MCF 10A (cell line): ENCODE measurements around the gene F8. TPM values are rescaled to one million over a fixed set of nuclear protein-coding genes. Genes with fewer than 3 reads are reported as not detected.

Source experiments
- BruUV-seq: library from RNA; stranded (reverse); fragments of 400-500 nt; replicated peaks from 2 replicates; lab custom pipeline; 2021; lab: Mats Ljungman, UMichigan
- CTCF ChIA-PET: fragments of 300-600 bp; sonication (Branson Sonifier 250); formaldehyde crosslinking; extraction: SDS; loops from one replicate; lab custom pipeline; 2021; ENCODE audit warnings: antibody characterized with exemption, inconsistent platforms; lab: Yijun Ruan, JAX
- POLR2A ChIA-PET: fragments of 300-600, 350-650 bp; sonication (Branson Sonifier 250); formaldehyde crosslinking; extraction: SDS; loops from one replicate; lab custom pipeline; 2020; ENCODE audit warnings: antibody characterized with exemption, inconsistent platforms; lab: Yijun Ruan, JAX
- DNase-seq: peaks from one replicate; pipeline ENCODE4 v3.0.0-alpha.2; 2018; ENCODE audit not compliant: unreplicated experiment
- H3K27ac Mint-ChIP-seq: one replicate; pipeline ENCODE4 v1.8.0; 2022; ENCODE audit warnings: mild to moderate bottlenecking, low read depth, mixed read lengths; ENCODE audit not compliant: unreplicated experiment
- H3K27me3 Mint-ChIP-seq: one replicate; pipeline ENCODE4 v1.8.0; 2022; ENCODE audit warnings: mixed read lengths; ENCODE audit not compliant: insufficient read depth, unreplicated experiment
- H3K36me3 Mint-ChIP-seq: one replicate; pipeline ENCODE4 v1.8.0; 2022; ENCODE audit warnings: mild to moderate bottlenecking, moderate library complexity, mixed read lengths; ENCODE audit not compliant: insufficient read depth, unreplicated experiment
- H3K4me1 Mint-ChIP-seq: one replicate; pipeline ENCODE4 v1.8.0; 2022; ENCODE audit warnings: mixed read lengths; ENCODE audit not compliant: insufficient read depth, unreplicated experiment
- H3K4me3 Mint-ChIP-seq: one replicate; pipeline ENCODE4 v1.8.0; 2022; ENCODE audit warnings: mild to moderate bottlenecking, moderate library complexity, mixed read lengths; ENCODE audit not compliant: unreplicated experiment
- H3K9me3 Mint-ChIP-seq: one replicate; pipeline ENCODE4 v1.8.0; 2022; ENCODE audit warnings: mixed read lengths; ENCODE audit not compliant: unreplicated experiment
- intact Hi-C: fragments of 100-400 bp; cut with micrococcal nuclease; formaldehyde crosslinking; loops from 2 replicates; pipeline ENCODE4 v1.14.1; 2022
- total RNA-seq: library from RNA; stranded (reverse); gene quantifications from 2 replicates; pipeline ENCODE4 v1.2.3, GENCODE V29; 2022
- TF ChIP-seq, protein P1 (sequence below): fragments of 200-600 bp; IDR thresholded peaks from one replicate; pipeline ENCODE4 v1.8.0; 2022; ENCODE audit warnings: antibody characterized with exemption, mild to moderate bottlenecking; ENCODE audit not compliant: unreplicated experiment

Gene F8
- total RNA-seq, 1 experiment from 2014 or later = 5.3 TPM

DNA sequence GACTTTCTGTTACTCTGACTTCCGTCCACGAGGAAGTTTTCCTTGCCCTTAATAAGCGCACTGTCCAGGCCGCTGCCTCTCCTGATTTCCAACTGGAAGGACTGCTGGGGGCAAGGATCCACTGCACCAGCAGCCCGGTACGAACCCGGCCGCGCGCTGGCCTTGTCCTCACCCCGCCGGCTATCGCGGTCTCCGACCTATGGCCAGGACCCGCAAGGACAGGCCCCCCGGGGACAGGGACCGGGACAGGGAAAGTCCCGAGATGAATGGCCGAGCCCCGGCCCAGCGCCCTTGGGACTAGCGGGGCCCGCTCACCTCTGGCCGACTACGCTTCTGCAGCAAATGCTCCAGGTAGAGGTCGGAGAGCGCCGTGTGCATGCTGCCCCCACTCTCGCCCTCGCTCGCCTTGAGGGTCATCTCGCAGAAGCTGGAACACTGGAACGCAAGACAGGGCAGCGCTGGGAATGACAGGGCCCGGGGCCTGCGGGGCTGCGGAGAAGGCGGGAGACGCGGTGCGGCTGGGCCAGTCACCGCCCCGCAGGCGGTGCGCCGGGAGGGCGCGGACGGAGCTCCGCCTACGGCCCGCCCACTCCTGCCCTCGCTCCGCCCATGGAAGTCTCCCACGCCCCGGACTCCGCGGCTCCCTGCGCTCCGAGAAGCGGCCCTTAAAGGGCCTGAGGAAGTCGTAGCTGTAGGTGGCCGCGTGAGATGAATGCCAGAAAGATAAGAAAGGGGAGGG is 217.4 kb downstream of the F8 start, which contains the start of gene MPP1:
TSS of gene MPP1 (minus strand) at position 529 of the 739 bp plus-strand sequence. CDS start at position 417, 112 bp downstream.
- Mint-ChIP-seq H3K27ac (peak within 1 kb of the TSS; percentile 85), H3K4me3 (peak within 1 kb of the TSS; percentile 80), H3K9me3 (peaks cover 10% of the 10 kb centered on the region), H3K4me1 (peaks cover 8% of the 10 kb centered on the region), H3K27me3 (no peaks in the 10 kb centered on the region), H3K36me3 (no peaks in the 10 kb centered on the region)
- CTCF ChIA-PET = interaction anchor here (0.6 to 1.4 kb wide), 7 partner anchors 17 to 201 kb away, joined by 3 to 5 read pairs (median 3); no protein-coding TSS in a partner anchor
- TF ChIP-seq, protein P1, sequence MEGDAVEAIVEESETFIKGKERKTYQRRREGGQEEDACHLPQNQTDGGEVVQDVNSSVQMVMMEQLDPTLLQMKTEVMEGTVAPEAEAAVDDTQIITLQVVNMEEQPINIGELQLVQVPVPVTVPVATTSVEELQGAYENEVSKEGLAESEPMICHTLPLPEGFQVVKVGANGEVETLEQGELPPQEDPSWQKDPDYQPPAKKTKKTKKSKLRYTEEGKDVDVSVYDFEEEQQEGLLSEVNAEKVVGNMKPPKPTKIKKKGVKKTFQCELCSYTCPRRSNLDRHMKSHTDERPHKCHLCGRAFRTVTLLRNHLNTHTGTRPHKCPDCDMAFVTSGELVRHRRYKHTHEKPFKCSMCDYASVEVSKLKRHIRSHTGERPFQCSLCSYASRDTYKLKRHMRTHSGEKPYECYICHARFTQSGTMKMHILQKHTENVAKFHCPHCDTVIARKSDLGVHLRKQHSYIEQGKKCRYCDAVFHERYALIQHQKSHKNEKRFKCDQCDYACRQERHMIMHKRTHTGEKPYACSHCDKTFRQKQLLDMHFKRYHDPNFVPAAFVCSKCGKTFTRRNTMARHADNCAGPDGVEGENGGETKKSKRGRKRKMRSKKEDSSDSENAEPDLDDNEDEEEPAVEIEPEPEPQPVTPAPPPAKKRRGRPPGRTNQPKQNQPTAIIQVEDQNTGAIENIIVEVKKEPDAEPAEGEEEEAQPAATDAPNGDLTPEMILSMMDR = no peak
- POLR2A ChIA-PET = interaction anchor here (0.6 to 3.7 kb wide), 14 partner anchors 8 to 264 kb away, joined by 3 to 45 read pairs (median 4); partner anchors contain the start of gene DKC1
- intact Hi-C loops = loop anchor here (2.0 kb wide), 1 partner anchor 42 kb away; the partner anchor contains the start of gene DKC1
- BruUV-seq = TSS peak; percentile 32
- peak; percentile 71 for DNase-seq

- POLR2A ChIA-PET = interaction anchor here (0.6 to 3.7 kb wide), 6 partner anchors 17 to 42 kb away, joined by 3 to 45 read pairs (median 4); partner anchors contain the start of gene DKC1
- H3K27me3 Mint-ChIP-seq = no peaks in the 10 kb centered on the region
Observed at GRCh38 chrX:154804261-154804956, 218.1 kb downstream of the F8 start.

GRCh38 chrX:154802947-154803346 is 219.6 kb downstream of the F8 start:
- Mint-ChIP-seq H3K9me3 (peaks cover 10% of the 10 kb centered on the region), H3K27me3 (no peaks in the 10 kb centered on the region)
- intact Hi-C loops = no loop called here

More at GRCh38 chrX:154804261-154804956, 218.1 kb downstream of the F8 start:
- TF ChIP-seq, protein P1 = no peak
- no peaks in the 10 kb centered on the region for H3K36me3 Mint-ChIP-seq
- CTCF ChIA-PET = interaction anchor here (0.6 to 1.4 kb wide), 5 partner anchors 33 to 200 kb away, joined by 3 to 5 read pairs (median 3); no protein-coding TSS in a partner anchor
- no TSS peak for BruUV-seq
- H3K27ac Mint-ChIP-seq = no peak overlapping the region
- peaks cover 10% of the 10 kb centered on the region for H3K9me3 Mint-ChIP-seq
- peaks cover 15% of the 10 kb centered on the region for H3K4me1 Mint-ChIP-seq
- peak overlapping the region; percentile 80 for H3K4me3 Mint-ChIP-seq
- DNase-seq = no peak
- intact Hi-C loops = loop anchor here (2.0 kb wide), 1 partner anchor 42 kb away; the partner anchor contains the start of gene DKC1

More at GRCh38 chrX:154802947-154803346, 219.6 kb downstream of the F8 start:
- Mint-ChIP-seq H3K4me1 (peaks cover 24% of the 10 kb centered on the region), H3K36me3 (no peaks in the 10 kb centered on the region), H3K4me3 (no peak overlapping the region), H3K27ac (no peak overlapping the region)
- ChIA-PET POLR2A (interaction anchor here (0.6 to 1.0 kb wide), 2 partner anchors 40 to 468 kb away, joined by 3 to 5 read pairs; no protein-coding TSS in a partner anchor), CTCF (interaction anchor here (0.6 kb wide), 1 partner anchor 33 kb away, joined by 5 read pairs; no protein-coding TSS in a partner anchor)
- DNase-seq = no peak
- no TSS peak for BruUV-seq
- TF ChIP-seq, protein P1 = no peak
